Neutrophil (primary cell): ENCODE data around the gene DNAJC5G.
A peak's percentile ranks its signal among the peaks of the same experiment; 100 is the strongest.
"Not testable (repeated sequence)": the region's sequence is repeated elsewhere in the genome, so short reads cannot be mapped to it uniquely, and the experiment has no call there.

Source experiments
- H3K27ac ChIP-seq: fragments of 200-600 bp; sonication (generic); 2 replicates; pipeline ENCODE4 v1.5.1; 2016; ENCODE audit warnings: mild to moderate bottlenecking, moderate library complexity
- H3K27me3 ChIP-seq: fragments of 200-600 bp; sonication (generic); 2 replicates; pipeline ENCODE4 v1.6.0; 2016; ENCODE audit warnings: mild to moderate bottlenecking
- H3K36me3 ChIP-seq: fragments of 200-600 bp; sonication (generic); 2 replicates; pipeline ENCODE4 v1.5.1; 2017
- H3K4me1 ChIP-seq, 2 experiments: fragments of 200-600 bp in 1 of 2; sonication (generic) in 1 of 2; 1 replicate in 1 of 2; 2 replicates in 1 of 2; pipeline versions ENCODE4 v1.5.1 to v1.6.1; 2013 to 2016; ENCODE audit warnings: low read depth in 1 of 2, low read length in 1 of 2, mild to moderate bottlenecking in 1 of 2, moderate library complexity in 1 of 2; ENCODE audit not compliant: control insufficient read depth in 1 of 2, insufficient read depth in 1 of 2
- H3K4me3 ChIP-seq, 2 experiments: fragments of 200-600 bp in 1 of 2; sonication (generic) in 1 of 2; 1 replicate in 1 of 2; 2 replicates in 1 of 2; pipeline ENCODE4 v1.5.1; 2013 to 2016; ENCODE audit warnings: low read depth in 1 of 2, low read length in 1 of 2, mild to moderate bottlenecking in 1 of 2, moderate library complexity in 1 of 2
- H3K9me3 ChIP-seq: fragments of 200-600 bp; sonication (generic); 2 replicates; pipeline ENCODE4 v1.5.1; 2016
- TF ChIP-seq, protein P1 (sequence below): fragments of 200-600 bp; sonication (generic); IDR thresholded peaks from 2 replicates; pipeline ENCODE4 v1.5.1; 2016; ENCODE audit warnings: antibody characterized with exemption

The DNAJC5G gene

DNA sequence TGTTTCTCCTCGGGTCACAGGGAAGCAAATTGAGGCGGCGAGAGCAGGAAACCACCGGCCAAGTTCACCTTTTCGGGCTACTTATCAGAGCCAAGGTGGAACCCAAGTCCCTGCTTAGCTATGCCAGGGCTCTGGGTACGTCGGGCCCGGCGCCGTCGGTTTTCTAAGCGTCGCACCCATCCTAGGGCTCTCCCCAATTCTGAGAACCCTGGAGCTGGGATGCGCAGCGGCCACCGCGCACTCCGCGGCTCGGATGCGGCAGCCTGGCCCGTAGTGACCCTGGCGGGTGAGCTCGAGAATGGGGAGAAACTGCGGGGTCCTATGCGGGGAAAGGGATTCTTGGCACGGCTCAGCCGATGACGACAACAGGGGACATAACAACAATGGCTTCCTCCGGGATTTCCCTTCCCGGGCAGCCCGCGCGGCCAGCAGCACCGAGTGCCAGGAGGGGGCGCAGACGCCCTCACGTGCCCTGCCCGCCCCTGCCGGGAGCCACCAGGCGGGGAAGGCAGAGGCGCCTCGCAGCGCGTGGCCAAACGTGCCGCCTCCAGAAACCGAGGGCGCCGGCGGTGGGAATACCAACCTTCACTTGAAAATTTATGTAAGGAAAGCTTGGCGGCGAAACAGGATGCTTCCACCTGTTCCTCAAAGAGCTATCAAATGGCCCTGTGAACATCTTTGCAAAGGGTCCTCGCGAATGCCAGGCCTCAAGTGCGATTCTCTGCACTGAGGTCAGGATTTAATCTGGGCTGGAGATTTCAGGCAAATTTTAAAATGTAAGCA lies 10.3 kb upstream of the DNAJC5G start:
- Histone ChIP-seq H3K27me3 (peaks cover 100% of the 10 kb centered on the region), H3K9me3 (no peaks in the 10 kb centered on the region), H3K4me1 (peaks cover 20 to 33% of the 10 kb centered on the region in 2 experiments), H3K27ac (no peak overlapping the region), H3K36me3 (no peaks in the 10 kb centered on the region), H3K4me3 (peak overlapping the region in 1 of 2 experiments; percentile 24)
- TF ChIP-seq, protein P1, sequence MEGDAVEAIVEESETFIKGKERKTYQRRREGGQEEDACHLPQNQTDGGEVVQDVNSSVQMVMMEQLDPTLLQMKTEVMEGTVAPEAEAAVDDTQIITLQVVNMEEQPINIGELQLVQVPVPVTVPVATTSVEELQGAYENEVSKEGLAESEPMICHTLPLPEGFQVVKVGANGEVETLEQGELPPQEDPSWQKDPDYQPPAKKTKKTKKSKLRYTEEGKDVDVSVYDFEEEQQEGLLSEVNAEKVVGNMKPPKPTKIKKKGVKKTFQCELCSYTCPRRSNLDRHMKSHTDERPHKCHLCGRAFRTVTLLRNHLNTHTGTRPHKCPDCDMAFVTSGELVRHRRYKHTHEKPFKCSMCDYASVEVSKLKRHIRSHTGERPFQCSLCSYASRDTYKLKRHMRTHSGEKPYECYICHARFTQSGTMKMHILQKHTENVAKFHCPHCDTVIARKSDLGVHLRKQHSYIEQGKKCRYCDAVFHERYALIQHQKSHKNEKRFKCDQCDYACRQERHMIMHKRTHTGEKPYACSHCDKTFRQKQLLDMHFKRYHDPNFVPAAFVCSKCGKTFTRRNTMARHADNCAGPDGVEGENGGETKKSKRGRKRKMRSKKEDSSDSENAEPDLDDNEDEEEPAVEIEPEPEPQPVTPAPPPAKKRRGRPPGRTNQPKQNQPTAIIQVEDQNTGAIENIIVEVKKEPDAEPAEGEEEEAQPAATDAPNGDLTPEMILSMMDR = no peak

DNA sequence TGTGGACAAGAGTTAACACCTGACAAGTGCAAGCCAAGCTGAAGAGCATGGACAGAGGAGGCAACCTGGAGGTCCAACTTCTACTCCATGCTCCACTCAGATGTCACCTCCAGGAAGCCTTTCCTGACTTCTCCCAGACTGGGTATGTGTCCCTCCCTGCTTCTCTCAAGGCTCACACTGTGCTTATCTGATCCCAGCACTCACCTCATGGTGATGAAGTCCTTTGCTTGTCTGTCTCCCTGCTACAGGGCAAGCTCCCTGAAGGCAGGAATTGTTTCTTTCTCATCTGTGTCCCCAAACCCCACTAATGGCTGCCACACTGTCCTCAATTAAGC lies 9.7 kb upstream of the DNAJC5G start:
- peaks cover 20 to 33% of the 10 kb centered on the region in 2 experiments for H3K4me1 ChIP-seq
- TF ChIP-seq, protein P1 = no peak
- peaks cover 100% of the 10 kb centered on the region for H3K27me3 ChIP-seq
- H3K9me3 ChIP-seq = no peaks in the 10 kb centered on the region
- H3K36me3 ChIP-seq = no peaks in the 10 kb centered on the region
- H3K4me3 ChIP-seq = no peak overlapping the region
- no peak overlapping the region for H3K27ac ChIP-seq

DNA sequence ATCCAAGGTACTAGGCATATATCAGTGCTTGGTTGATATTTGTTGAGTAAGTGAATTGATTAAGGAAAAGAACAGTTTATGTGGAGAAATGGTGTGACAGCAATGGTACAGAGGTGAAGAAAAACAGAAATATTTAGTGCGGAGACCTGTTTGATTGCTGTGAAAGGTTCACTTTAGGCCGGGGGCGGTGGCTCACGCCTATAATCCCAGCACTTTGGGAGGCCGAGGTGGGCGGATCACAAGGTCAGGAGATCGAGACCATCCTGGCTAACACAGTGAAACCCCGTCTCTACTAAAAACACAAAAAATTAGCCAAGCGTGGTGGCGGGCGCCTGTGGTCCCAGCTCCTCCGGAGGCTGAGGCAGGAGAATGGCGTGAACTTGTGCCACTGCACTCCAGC lies 6.9 kb upstream of the DNAJC5G start:
- H3K27me3 ChIP-seq = peaks cover 87% of the 10 kb centered on the region
- not testable (repeated sequence) for H3K27ac ChIP-seq, H3K4me3 ChIP-seq, H3K9me3 ChIP-seq, H3K36me3 ChIP-seq
- H3K4me1 ChIP-seq = peaks cover 14 to 19% of the 10 kb centered on the region in 2 experiments

DNA sequence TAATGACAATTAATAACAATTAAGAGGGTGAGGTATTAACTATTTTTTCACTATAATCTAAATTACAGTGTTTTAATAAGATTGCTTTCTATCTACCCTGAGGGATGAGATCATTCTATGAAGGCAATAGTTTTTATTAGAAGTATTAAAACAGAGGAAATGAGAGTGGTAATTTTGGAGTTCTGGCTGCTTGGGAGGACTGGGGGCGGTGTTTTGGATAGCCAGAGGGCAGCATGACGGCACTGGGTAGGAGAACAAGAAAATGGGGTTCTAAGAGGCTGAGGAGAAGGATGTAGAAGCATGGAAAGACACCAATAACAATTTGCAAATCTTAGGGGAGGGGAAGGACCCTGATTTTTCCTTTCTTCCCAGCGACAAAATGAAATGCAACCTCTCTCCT lies 5.1 kb upstream of the DNAJC5G start:
- TF ChIP-seq, protein P1 = no peak
- H3K36me3 ChIP-seq = no peaks in the 10 kb centered on the region
- H3K4me3 ChIP-seq = no peak overlapping the region
- no peak overlapping the region for H3K27ac ChIP-seq
- peaks cover 69% of the 10 kb centered on the region for H3K27me3 ChIP-seq
- no peaks in the 10 kb centered on the region for H3K9me3 ChIP-seq
- H3K4me1 ChIP-seq = peaks cover under 1% of the 10 kb centered on the region in 2 experiments

DNA sequence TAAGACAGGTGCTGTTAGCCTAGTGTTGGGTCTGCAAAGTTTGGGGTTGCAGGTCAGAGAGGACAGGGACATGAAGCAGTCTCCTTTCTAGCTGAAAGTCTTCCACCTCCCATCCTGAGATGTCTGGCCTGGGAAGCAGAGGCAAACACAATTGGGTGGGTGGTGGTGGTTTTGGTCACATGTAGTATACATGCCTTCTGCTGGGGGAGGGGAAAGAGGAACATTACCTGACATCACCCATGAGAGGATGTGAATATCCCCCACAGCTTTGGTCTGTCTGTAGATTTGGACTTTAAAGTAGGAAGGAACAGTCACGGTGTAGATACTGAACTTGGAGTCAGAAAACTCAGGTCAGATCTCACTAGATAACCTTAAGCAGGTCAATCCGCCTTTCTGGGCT lies 4.6 kb upstream of the DNAJC5G start:
- Histone ChIP-seq H3K27me3 (peaks cover 64% of the 10 kb centered on the region), H3K4me3 (no peak overlapping the region), H3K9me3 (no peaks in the 10 kb centered on the region), H3K36me3 (no peaks in the 10 kb centered on the region), H3K27ac (no peak overlapping the region), H3K4me1 (no peaks in the 10 kb centered on the region)
- TF ChIP-seq, protein P1 = no peak

DNA sequence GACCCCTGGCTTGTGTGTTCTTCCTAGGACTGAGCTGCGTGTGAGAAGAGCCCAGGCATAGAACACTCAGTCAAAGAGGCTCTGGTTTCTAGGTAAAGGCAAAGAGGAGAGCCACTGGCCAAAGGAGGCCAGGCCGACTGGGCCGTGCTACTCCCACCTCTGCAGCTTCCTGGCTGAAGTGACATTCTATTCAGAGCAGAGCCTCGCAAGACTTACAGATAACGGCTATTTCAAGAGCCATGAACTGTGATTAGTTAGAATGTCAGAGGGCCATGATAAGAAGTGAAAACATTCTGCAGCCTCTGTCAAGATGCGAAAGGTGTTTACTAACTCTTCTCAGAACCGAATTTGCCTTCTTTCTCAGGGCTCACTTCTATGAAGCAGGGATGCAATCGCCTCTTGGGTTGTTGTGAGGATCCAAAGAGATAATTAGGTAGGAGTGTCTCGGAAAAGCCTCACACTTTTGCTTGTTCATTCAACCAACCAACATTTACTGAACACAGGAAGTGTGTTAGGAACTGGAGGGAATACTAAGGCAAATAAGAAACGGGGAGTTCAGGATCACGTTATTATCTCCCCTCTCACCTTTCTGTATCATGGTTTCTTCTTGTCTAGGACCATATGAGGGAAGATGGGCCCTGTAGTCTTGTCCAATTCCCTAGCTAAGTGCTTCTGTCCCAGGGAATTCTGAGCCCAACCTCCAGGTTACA lies 3.4 kb upstream of the DNAJC5G start:
- Histone ChIP-seq H3K36me3 (no peaks in the 10 kb centered on the region), H3K27ac (no peak overlapping the region), H3K4me3 (no peak overlapping the region), H3K4me1 (no peaks in the 10 kb centered on the region), H3K9me3 (no peaks in the 10 kb centered on the region), H3K27me3 (peaks cover 53% of the 10 kb centered on the region)
- TF ChIP-seq, protein P1 = no peak

DNA sequence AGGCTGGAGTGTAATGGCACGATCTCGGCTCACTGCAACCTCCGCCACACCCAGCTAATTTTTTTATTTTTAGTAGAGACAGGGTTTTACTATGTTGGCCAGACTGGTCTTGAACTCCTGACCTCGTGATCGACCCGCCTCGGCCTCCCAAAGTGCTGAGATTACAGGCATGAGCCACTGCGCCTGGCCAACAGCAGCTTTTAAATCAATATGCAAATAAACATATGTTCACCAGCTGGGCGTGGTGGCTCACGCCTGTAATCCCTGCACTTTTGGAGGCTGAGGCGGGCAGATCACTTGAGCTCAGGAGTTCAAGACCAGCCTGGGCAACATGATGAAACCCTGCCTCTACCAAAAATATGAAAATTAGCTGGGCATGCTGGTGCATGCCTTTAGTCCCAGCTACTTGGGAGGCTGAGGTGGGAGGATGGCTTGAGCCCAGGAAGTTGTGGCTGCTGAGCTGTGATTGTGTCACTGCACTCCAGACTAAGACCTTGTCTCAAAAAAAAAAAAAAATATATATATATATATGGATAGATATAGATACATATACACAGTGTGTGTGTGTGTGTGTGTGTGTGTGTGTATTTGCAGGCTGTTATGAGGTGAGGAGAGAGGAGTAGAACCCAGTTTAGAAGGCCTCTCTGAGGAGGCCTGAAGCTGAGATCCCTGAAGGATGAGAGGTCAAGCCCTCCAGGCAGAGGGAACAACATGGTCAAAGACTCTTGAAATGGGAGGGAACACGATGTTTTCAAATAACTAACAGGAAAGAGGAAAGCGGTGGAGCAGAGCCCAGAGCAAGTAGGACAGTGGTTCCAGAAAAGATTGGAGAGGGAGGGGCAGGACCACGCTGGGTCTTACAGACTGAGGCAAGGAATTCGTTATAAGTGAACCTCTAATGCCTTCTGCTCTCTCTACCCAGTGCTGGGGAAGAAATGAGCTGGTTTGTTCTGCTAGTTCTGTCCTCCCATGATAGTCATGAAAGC lies 2.4 kb upstream of the DNAJC5G start:
- not testable (repeated sequence) for H3K4me1 ChIP-seq, H3K9me3 ChIP-seq, H3K27ac ChIP-seq, H3K36me3 ChIP-seq, H3K4me3 ChIP-seq
- H3K27me3 ChIP-seq = peaks cover 52% of the 10 kb centered on the region
